Endothelial cell (in vitro differentiated cells): ENCODE results near the gene PRKG1. TPM values are rescaled to one million over a fixed set of nuclear protein-coding genes. Genes with fewer than 3 reads are reported as not detected.

ENCODE experiments used
- DNase-seq: peaks from one replicate; pipeline ENCODE4 v3.0.0; 2021; ENCODE audit warnings: low spot score
- H3K27ac Mint-ChIP-seq: one replicate; pipeline ENCODE4 v1.8.0; 2021; ENCODE audit warnings: mixed read lengths, inconsistent platforms; ENCODE audit not compliant: unreplicated experiment
- H3K27me3 Mint-ChIP-seq: one replicate; pipeline ENCODE4 v1.8.0; 2021; ENCODE audit warnings: mild to moderate bottlenecking, moderate library complexity, mixed read lengths, inconsistent platforms; ENCODE audit not compliant: unreplicated experiment
- H3K36me3 Mint-ChIP-seq: one replicate; pipeline ENCODE4 v1.8.0; 2021; ENCODE audit warnings: mild to moderate bottlenecking, low read depth, mixed read lengths, inconsistent platforms; ENCODE audit not compliant: unreplicated experiment
- H3K4me1 Mint-ChIP-seq: one replicate; pipeline ENCODE4 v1.8.0; 2021; ENCODE audit warnings: mild to moderate bottlenecking, mixed read lengths, inconsistent platforms; ENCODE audit not compliant: unreplicated experiment
- H3K4me3 Mint-ChIP-seq: one replicate; pipeline ENCODE4 v1.8.0; 2021; ENCODE audit warnings: mild to moderate bottlenecking, mixed read lengths, inconsistent platforms; ENCODE audit not compliant: unreplicated experiment
- H3K9me3 Mint-ChIP-seq: one replicate; pipeline ENCODE4 v1.8.0; 2021; ENCODE audit warnings: mixed read lengths, inconsistent platforms; ENCODE audit not compliant: unreplicated experiment
- total RNA-seq: library from RNA; stranded (reverse); fragmentation: NEBNext Ultra II Directional; extraction: Animal tissue kit (Norgen Biotek cat#: 25700); gene quantifications from one replicate; pipeline ENCODE4 v1.2.1, GENCODE V29; 2021; ENCODE audit not compliant: unreplicated experiment
- TF ChIP-seq, protein P1 (sequence below): fragments of 200-600 bp; sonication (generic); IDR thresholded peaks from one replicate; pipeline ENCODE4 v1.5.0; 2021; ENCODE audit warnings: antibody characterized with exemption; ENCODE audit not compliant: unreplicated experiment

PRKG1 gene
- total RNA-seq, 1 donor from 2014 or later, result 10.7 TPM

- no peak overlapping the region for H3K27ac Mint-ChIP-seq
- H3K36me3 Mint-ChIP-seq, result no peaks in the 10 kb centered on the region
- no peak for DNase-seq
- H3K4me1 Mint-ChIP-seq, result no peaks in the 10 kb centered on the region
- no peak overlapping the region for H3K4me3 Mint-ChIP-seq
- H3K27me3 Mint-ChIP-seq, result no peaks in the 10 kb centered on the region
- TF ChIP-seq, protein P1, sequence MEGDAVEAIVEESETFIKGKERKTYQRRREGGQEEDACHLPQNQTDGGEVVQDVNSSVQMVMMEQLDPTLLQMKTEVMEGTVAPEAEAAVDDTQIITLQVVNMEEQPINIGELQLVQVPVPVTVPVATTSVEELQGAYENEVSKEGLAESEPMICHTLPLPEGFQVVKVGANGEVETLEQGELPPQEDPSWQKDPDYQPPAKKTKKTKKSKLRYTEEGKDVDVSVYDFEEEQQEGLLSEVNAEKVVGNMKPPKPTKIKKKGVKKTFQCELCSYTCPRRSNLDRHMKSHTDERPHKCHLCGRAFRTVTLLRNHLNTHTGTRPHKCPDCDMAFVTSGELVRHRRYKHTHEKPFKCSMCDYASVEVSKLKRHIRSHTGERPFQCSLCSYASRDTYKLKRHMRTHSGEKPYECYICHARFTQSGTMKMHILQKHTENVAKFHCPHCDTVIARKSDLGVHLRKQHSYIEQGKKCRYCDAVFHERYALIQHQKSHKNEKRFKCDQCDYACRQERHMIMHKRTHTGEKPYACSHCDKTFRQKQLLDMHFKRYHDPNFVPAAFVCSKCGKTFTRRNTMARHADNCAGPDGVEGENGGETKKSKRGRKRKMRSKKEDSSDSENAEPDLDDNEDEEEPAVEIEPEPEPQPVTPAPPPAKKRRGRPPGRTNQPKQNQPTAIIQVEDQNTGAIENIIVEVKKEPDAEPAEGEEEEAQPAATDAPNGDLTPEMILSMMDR, result no peak
- no peaks in the 10 kb centered on the region for H3K9me3 Mint-ChIP-seq
Observed at GRCh38 chr10:52258799-52259425, 1184.6 kb downstream of the PRKG1 start.

DNA sequence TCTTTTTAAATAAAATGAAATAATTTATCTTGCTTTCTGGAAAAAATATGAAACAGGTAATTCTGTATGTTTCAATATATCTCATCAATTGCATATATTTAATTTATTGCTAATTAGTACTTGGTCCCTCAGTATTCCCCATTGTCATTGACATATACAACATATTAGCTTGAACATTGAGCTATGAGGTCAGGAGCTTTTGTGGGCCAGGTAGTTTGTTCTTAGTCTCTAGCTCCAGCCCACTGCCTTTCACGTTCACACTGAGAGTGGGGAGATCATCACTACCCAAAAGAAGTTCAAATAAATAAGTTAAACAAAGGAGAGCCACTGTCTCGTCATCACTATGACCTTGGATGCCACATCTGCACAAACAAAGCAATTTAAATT is 1185.1 kb downstream of the PRKG1 start:
- DNase-seq, result no peak
- Mint-ChIP-seq H3K27ac (no peak overlapping the region), H3K4me3 (no peak overlapping the region), H3K4me1 (no peaks in the 10 kb centered on the region), H3K36me3 (no peaks in the 10 kb centered on the region), H3K27me3 (no peaks in the 10 kb centered on the region), H3K9me3 (no peaks in the 10 kb centered on the region)
- TF ChIP-seq, protein P1, result no peak

DNA sequence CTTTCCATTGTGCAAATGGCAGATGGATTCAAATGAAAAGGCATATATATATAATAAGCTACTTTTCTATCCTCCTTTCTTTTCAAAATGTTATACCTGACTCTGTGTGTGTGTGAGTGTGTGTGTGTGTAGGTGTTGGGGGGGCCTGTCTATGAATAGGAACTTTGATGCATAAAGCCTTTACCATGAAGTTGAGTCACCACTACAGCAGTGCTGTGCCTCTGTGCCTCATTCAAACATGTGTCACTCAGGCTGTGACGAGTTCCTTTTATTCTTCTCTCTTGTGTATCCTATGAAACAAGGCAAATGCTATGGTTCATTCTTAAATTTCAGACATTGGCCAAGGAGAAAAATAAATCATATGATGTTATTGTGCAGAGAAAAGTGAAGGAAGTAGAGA is 1187.1 kb downstream of the PRKG1 start:
- Mint-ChIP-seq H3K27me3 (no peaks in the 10 kb centered on the region), H3K4me1 (no peaks in the 10 kb centered on the region), H3K4me3 (no peak overlapping the region), H3K9me3 (no peaks in the 10 kb centered on the region), H3K36me3 (no peaks in the 10 kb centered on the region), H3K27ac (no peak overlapping the region)
- DNase-seq, result no peak
- TF ChIP-seq, protein P1, result no peak

- TF ChIP-seq, protein P1, result no peak
- Mint-ChIP-seq H3K4me1 (no peaks in the 10 kb centered on the region), H3K9me3 (no peaks in the 10 kb centered on the region), H3K36me3 (no peaks in the 10 kb centered on the region), H3K27ac (no peak overlapping the region), H3K27me3 (no peaks in the 10 kb centered on the region), H3K4me3 (no peak overlapping the region)
- DNase-seq, result no peak
Observed at GRCh38 chr10:52265131-52265926, 1191.0 kb downstream of the PRKG1 start.

DNA sequence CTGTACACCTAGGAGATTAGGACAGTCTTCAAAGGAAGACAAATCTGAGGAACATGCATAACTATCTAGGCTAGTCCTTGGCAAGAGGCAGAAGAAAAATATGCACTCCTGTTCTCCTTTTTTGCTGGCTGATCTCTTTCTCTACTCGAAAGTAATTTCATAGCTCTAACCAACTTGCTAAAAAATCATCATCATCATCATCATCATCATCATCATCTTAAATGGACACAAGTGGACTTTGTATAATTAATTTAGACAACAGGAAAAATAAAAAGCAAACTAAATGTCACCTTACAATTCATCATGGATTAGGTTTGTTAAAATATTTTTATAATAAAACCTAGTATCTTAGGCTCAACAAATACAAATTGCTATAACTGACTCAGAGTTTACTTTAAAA is 1192.6 kb downstream of the PRKG1 start:
- no peaks in the 10 kb centered on the region for H3K4me1 Mint-ChIP-seq
- no peak overlapping the region for H3K27ac Mint-ChIP-seq
- DNase-seq, result no peak
- H3K9me3 Mint-ChIP-seq, result no peaks in the 10 kb centered on the region
- TF ChIP-seq, protein P1, result no peak
- H3K4me3 Mint-ChIP-seq, result no peak overlapping the region
- no peaks in the 10 kb centered on the region for H3K36me3 Mint-ChIP-seq
- H3K27me3 Mint-ChIP-seq, result no peaks in the 10 kb centered on the region
